GM23338 (cell line): Measurements from ENCODE around the gene MAST4. TPM values are rescaled to one million over a fixed set of nuclear protein-coding genes. Genes with fewer than 3 reads are reported as not detected.

Experiments
- ATAC-seq: fragments of 200-7000 bp; cut with Tn5 transposase; 3 replicates; pipeline ENCODE4 v1.9.1; 2020
- DNase-seq: peaks from one replicate; pipeline ENCODE4 v3.0.0-alpha.2; 2015; ENCODE audit warnings: low spot score
- H2AFZ ChIP-seq: fragments of 200-600 bp; sonication (generic); 2 replicates; pipeline ENCODE4 v1.8.0; 2016; ENCODE audit warnings: antibody characterized with exemption, mild to moderate bottlenecking, moderate library complexity
- H3F3A ChIP-seq: fragments of 200-600 bp; sonication (generic); replicated peaks from 2 replicates; pipeline ENCODE4 v1.8.0; 2017; ENCODE audit warnings: antibody characterized with exemption, mixed run types, low read depth
- H3K27ac ChIP-seq: fragments of 200-600 bp; sonication (generic); 2 replicates; pipeline ENCODE4 v1.6.1; 2016; ENCODE audit warnings: low read depth
- H3K27me3 ChIP-seq: fragments of 200-600 bp; sonication (generic); 2 replicates; pipeline ENCODE4 v1.8.0; 2016; ENCODE audit warnings: mild to moderate bottlenecking, mixed run types, moderate library complexity; ENCODE audit not compliant: insufficient read depth
- H3K36me3 ChIP-seq: fragments of 200-600 bp; sonication (generic); 2 replicates; pipeline ENCODE4 v1.8.0; 2016; ENCODE audit warnings: mild to moderate bottlenecking; ENCODE audit not compliant: insufficient read depth
- H3K4me1 ChIP-seq: fragments of 200-600 bp; sonication (generic); 2 replicates; pipeline ENCODE4 v1.8.0; 2016; ENCODE audit warnings: mild to moderate bottlenecking, moderate library complexity; ENCODE audit not compliant: insufficient read depth
- H3K4me2 ChIP-seq: fragments of 200-600 bp; sonication (generic); 2 replicates; pipeline ENCODE4 v1.7.1; 2017; ENCODE audit warnings: mixed run types
- H3K4me3 ChIP-seq: fragments of 200-600 bp; sonication (generic); 2 replicates; pipeline ENCODE4 v1.6.1; 2016; ENCODE audit warnings: mixed run types
- H3K79me2 ChIP-seq: fragments of 200-600 bp; sonication (generic); replicated peaks from 2 replicates; pipeline ENCODE4 v1.8.0; 2017; ENCODE audit warnings: mild to moderate bottlenecking; ENCODE audit not compliant: insufficient read depth
- H3K9me2 ChIP-seq: fragments of 200-600 bp; sonication (generic); 2 replicates; pipeline ENCODE4 v1.8.0; 2017; ENCODE audit not compliant: insufficient read depth
- H4K20me1 ChIP-seq: fragments of 200-600 bp; sonication (generic); replicated peaks from 2 replicates; pipeline ENCODE4 v1.8.0; 2017; ENCODE audit warnings: mild to moderate bottlenecking; ENCODE audit not compliant: insufficient read depth
- H3K27ac Mint-ChIP-seq: 2 replicates; pipeline ENCODE4 v1.8.0; 2020; ENCODE audit warnings: inconsistent platforms, mild to moderate bottlenecking, moderate library complexity, mixed read lengths
- H3K27me3 Mint-ChIP-seq: 3 replicates; pipeline ENCODE4 v1.8.0; 2022; ENCODE audit warnings: low read depth, mild to moderate bottlenecking, moderate library complexity, mixed read lengths, inconsistent platforms; ENCODE audit not compliant: insufficient read depth, poor library complexity
- H3K36me3 Mint-ChIP-seq: 3 replicates; pipeline ENCODE4 v1.8.0; 2021; ENCODE audit warnings: low read depth, mild to moderate bottlenecking, inconsistent platforms, moderate library complexity, mixed read lengths
- H3K4me1 Mint-ChIP-seq: 3 replicates; pipeline ENCODE4 v1.8.0; 2020; ENCODE audit warnings: mild to moderate bottlenecking, inconsistent platforms, mixed read lengths
- H3K4me3 Mint-ChIP-seq: 3 replicates; pipeline ENCODE4 v1.8.0; 2021; ENCODE audit warnings: moderate library complexity, mild to moderate bottlenecking, inconsistent platforms, mixed read lengths
- H3K9me3 Mint-ChIP-seq: 3 replicates; pipeline ENCODE4 v1.8.0; 2020; ENCODE audit warnings: moderate library complexity, mild to moderate bottlenecking, inconsistent platforms, mixed read lengths
- CREB1 ChIP-seq: fragments of 250-450 bp; sonication (Bioruptor Pico); IDR thresholded peaks from 2 replicates; pipeline ENCODE4 v1.5.0; 2020; ENCODE audit warnings: low read depth, mild to moderate bottlenecking, moderate library complexity
- ETS1 ChIP-seq: IDR thresholded peaks from 2 replicates; pipeline ENCODE4 v1.6.1; 2016; ENCODE audit warnings: antibody characterized with exemption
- EZH2 ChIP-seq: fragments of 200-600 bp; sonication (generic); IDR thresholded peaks from one replicate; pipeline ENCODE4 v1.8.0; 2017; ENCODE audit warnings: antibody characterized with exemption, mild to moderate bottlenecking, low read depth; ENCODE audit not compliant: unreplicated experiment
- EZH2phosphoT487 ChIP-seq: fragments of 200-600 bp; sonication (generic); IDR thresholded peaks from one replicate; pipeline ENCODE4 v1.8.1; 2018; ENCODE audit warnings: antibody characterized with exemption; ENCODE audit not compliant: unreplicated experiment
- JUNB ChIP-seq: IDR thresholded peaks from one replicate; pipeline ENCODE4 v1.6.1; 2016; ENCODE audit warnings: antibody characterized with exemption; ENCODE audit not compliant: unreplicated experiment
- NANOG ChIP-seq: IDR thresholded peaks from 2 replicates; pipeline ENCODE4 v1.6.1; 2016; ENCODE audit warnings: antibody characterized with exemption, borderline replicate concordance
- REST ChIP-seq: IDR thresholded peaks from one replicate; pipeline ENCODE4 v1.6.1; 2018; ENCODE audit warnings: antibody characterized with exemption; ENCODE audit not compliant: unreplicated experiment
- STAT1 ChIP-seq: IDR thresholded peaks from one replicate; pipeline ENCODE4 v1.6.1; 2016; ENCODE audit warnings: antibody characterized with exemption; ENCODE audit not compliant: unreplicated experiment
- ZNF114 ChIP-seq: fragments of 250-450 bp; sonication (Bioruptor Pico); IDR thresholded peaks from 2 replicates; pipeline ENCODE4 v1.5.0; 2020; ENCODE audit warnings: mild to moderate bottlenecking, moderate library complexity
- ZNF331 ChIP-seq: fragments of 250-450 bp; sonication (Bioruptor Pico); IDR thresholded peaks from 2 replicates; pipeline ENCODE4 v1.5.0; 2020; ENCODE audit warnings: low read depth, mild to moderate bottlenecking, moderate library complexity
- polyA plus RNA-seq: library from polyadenylated mRNA; unstranded; fragments of >200 nt; fragmentation: Nextera tagmentation; extraction: Ambion mirVana; gene quantifications from 2 replicates; pipeline ENCODE4 v1.2.1, GENCODE V29; 2016
- total RNA-seq: library from RNA; depleted of rRNA; stranded (reverse); fragments of >200 nt; shearing (Covaris generic); gene quantifications from 2 replicates; pipeline ENCODE4 v1.2.3, GENCODE V29; 2014

The MAST4 gene
- total and polyA plus RNA-seq, 2 experiments from 2014 or later, result 3.6 to 8.5 TPM

DNA sequence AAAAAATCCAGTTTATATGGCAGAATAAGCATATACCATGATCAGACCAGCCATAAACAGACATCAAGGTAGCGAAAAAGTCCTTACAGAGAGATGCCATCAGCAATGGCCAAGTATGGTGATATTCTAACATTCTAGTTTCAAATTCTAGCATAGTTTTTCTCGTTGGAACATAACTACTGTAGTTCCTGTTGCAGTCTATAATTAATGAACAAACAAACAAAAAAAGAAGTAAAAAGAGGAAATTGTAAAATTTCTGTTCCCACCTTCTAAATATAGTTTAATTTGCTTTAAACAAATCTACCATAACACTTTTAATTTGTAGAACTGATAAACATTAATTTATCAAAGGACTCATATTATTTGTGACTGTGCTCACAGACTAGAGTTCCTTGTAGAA is 610.3 kb downstream of the MAST4 start:
- Histone ChIP-seq H3K9me2 (no peaks in the 10 kb centered on the region), H3K27ac (no peak overlapping the region), H3K79me2 (no peaks in the 10 kb centered on the region), H3K4me2 (no peak overlapping the region), H3K4me3 (no peak overlapping the region), H3K36me3 (no peaks in the 10 kb centered on the region), H2AFZ (no peak overlapping the region), H3F3A (no peaks in the 10 kb centered on the region), H3K27me3 (no peaks in the 10 kb centered on the region), H4K20me1 (no peaks in the 10 kb centered on the region), H3K4me1 (no peaks in the 10 kb centered on the region)
- DNase-seq (no peak), ATAC-seq (no peak)
- H3K36me3 Mint-ChIP-seq, result no peaks in the 10 kb centered on the region; the same call in 2 of the 3 replicates
- no peaks in the 10 kb centered on the region for H3K27me3 Mint-ChIP-seq
- no peak overlapping the region for H3K4me3 Mint-ChIP-seq
- H3K27ac Mint-ChIP-seq, result no peak overlapping the region
- H3K9me3 Mint-ChIP-seq, result no peaks in the 10 kb centered on the region
- no peak for TF ChIP-seq ETS1
- TF ChIP-seq ZNF331 (CRISPR knock-in tag), result no peak
- TF ChIP-seq STAT1, result no peak
- TF ChIP-seq EZH2, result no peak
- no peak for TF ChIP-seq ZNF114 (CRISPR knock-in tag)
- no peak for TF ChIP-seq JUNB
- TF ChIP-seq EZH2phosphoT487, result no peak
- no peak for TF ChIP-seq NANOG
- TF ChIP-seq CREB1 (CRISPR knock-in tag), result no peak
- no peaks in the 10 kb centered on the region for H3K4me1 Mint-ChIP-seq

- no peaks in the 10 kb centered on the region for H3K4me1 Mint-ChIP-seq
- Histone ChIP-seq H3K4me2 (no peak overlapping the region), H4K20me1 (no peaks in the 10 kb centered on the region), H3K36me3 (no peaks in the 10 kb centered on the region), H3K27me3 (no peaks in the 10 kb centered on the region), H3K27ac (no peak overlapping the region), H3F3A (no peaks in the 10 kb centered on the region), H2AFZ (no peak overlapping the region), H3K9me2 (no peaks in the 10 kb centered on the region), H3K79me2 (no peaks in the 10 kb centered on the region), H3K4me3 (no peak overlapping the region), H3K4me1 (no peaks in the 10 kb centered on the region)
- H3K9me3 Mint-ChIP-seq, result no peaks in the 10 kb centered on the region
- TF ChIP-seq ETS1, result no peak
- TF ChIP-seq NANOG, result no peak
- TF ChIP-seq CREB1 (CRISPR knock-in tag), result no peak
- no peak for TF ChIP-seq REST
- TF ChIP-seq ZNF114 (CRISPR knock-in tag), result no peak
- no peaks in the 10 kb centered on the region for H3K27me3 Mint-ChIP-seq
- H3K27ac Mint-ChIP-seq, result no peak overlapping the region
- ATAC-seq, result no peak
- H3K4me3 Mint-ChIP-seq, result no peak overlapping the region
- H3K36me3 Mint-ChIP-seq, result no peaks in the 10 kb centered on the region; the same call in 2 of the 3 replicates
- DNase-seq, result no peak
These were observed 610.7 kb downstream of the MAST4 start for GRCh38 chr5:67206929-67207328.
